ENCODE data around the gene ARPP19.
"Not testable (repeated sequence)": the region's sequence is repeated elsewhere in the genome, so short reads cannot be mapped to it uniquely, and the experiment has no call there.

ARPP19 gene

GRCh38 chr15:52546031-52546751 is 22.6 kb downstream of the ARPP19 start:
- peak; percentile 10 for DNase-seq

- no peak for DNase-seq
Measured at GRCh38 chr15:52540374-52541012, 28.3 kb downstream of the ARPP19 start.

- no peak for DNase-seq
Measured at GRCh38 chr15:52537459-52537858, 31.4 kb downstream of the ARPP19 start.

GRCh38 chr15:52532427-52532826 is 36.4 kb downstream of the ARPP19 start:
- DNase-seq: no peak

GRCh38 chr15:52529940-52530339 is 38.9 kb downstream of the ARPP19 start:
- no peak for DNase-seq

- no peak for DNase-seq
Measured at GRCh38 chr15:52529341-52529924, 39.4 kb downstream of the ARPP19 start.

GRCh38 chr15:52528564-52529340 is 40.1 kb downstream of the ARPP19 start, which contains the start of gene MYO5A:
TSS of gene MYO5A (minus strand) at chr15:52528880. CDS start at chr15:52528806, 74 bp downstream.
- peak; percentile 84 for DNase-seq

- no peak for DNase-seq
Measured at GRCh38 chr15:52527911-52528563, 40.8 kb downstream of the ARPP19 start.

GRCh38 chr15:52527196-52527910 is 41.5 kb downstream of the ARPP19 start:
- DNase-seq: no peak

- no peak for DNase-seq
Measured at GRCh38 chr15:52524223-52525136, 44.4 kb downstream of the ARPP19 start.

GRCh38 chr15:52523647-52524046 is 45.2 kb downstream of the ARPP19 start:
- DNase-seq: no peak

GRCh38 chr15:52523192-52523591 is 45.6 kb downstream of the ARPP19 start:
- DNase-seq: no peak

GRCh38 chr15:52521682-52522081 is 47.1 kb downstream of the ARPP19 start:
- no peak for DNase-seq

- no peak for DNase-seq
Measured at GRCh38 chr15:52520421-52520820, 48.4 kb downstream of the ARPP19 start.

GRCh38 chr15:52518487-52519371 is 50.1 kb downstream of the ARPP19 start:
- DNase-seq: no peak

GRCh38 chr15:52517014-52517413 is 51.8 kb downstream of the ARPP19 start:
- no peak for DNase-seq

GRCh38 chr15:52515343-52515742 is 53.5 kb downstream of the ARPP19 start:
- DNase-seq: no peak

- no peak for DNase-seq
Measured at GRCh38 chr15:52514482-52514881, 54.3 kb downstream of the ARPP19 start.

- not testable (repeated sequence) for DNase-seq
Measured at GRCh38 chr15:52512869-52513268, 56.0 kb downstream of the ARPP19 start.

- no peak for DNase-seq
Measured at GRCh38 chr15:52511084-52511483, 57.7 kb downstream of the ARPP19 start.

All from CD4-positive, alpha-beta T cell treated with Interferon gamma for 1 hour (primary cell).